HG03103 (cell line): ENCODE data around the gene MACO1.
"Not testable (repeated sequence)": the region's sequence is repeated elsewhere in the genome, so short reads cannot be mapped to it uniquely, and the experiment has no call there.

ENCODE experiments used
- ATAC-seq: cut with Tn5 transposase; IDR thresholded peaks from one replicate; pipeline ENCODE4 v1.9.1; 2021; ENCODE audit warnings: low read depth; ENCODE audit not compliant: unreplicated experiment

The MACO1 gene

GRCh38 chr1:25485536-25486411 is 55.1 kb downstream of the MACO1 start:
- no peak for ATAC-seq

GRCh38 chr1:25486602-25487001 is 55.9 kb downstream of the MACO1 start:
- no peak for ATAC-seq

- no peak for ATAC-seq
Measured at GRCh38 chr1:25487628-25488027, 56.9 kb downstream of the MACO1 start.

- no peak for ATAC-seq
Measured at GRCh38 chr1:25492323-25492722, 61.6 kb downstream of the MACO1 start.

GRCh38 chr1:25494952-25495351 is 64.3 kb downstream of the MACO1 start:
- ATAC-seq = no peak

GRCh38 chr1:25500694-25501093 is 70.0 kb downstream of the MACO1 start:
- no peak for ATAC-seq

- ATAC-seq = no peak
Measured at GRCh38 chr1:25501235-25502058, 70.8 kb downstream of the MACO1 start.

GRCh38 chr1:25502957-25503356 is 72.3 kb downstream of the MACO1 start:
- no peak for ATAC-seq

- no peak for ATAC-seq
Measured at GRCh38 chr1:25503551-25504426, 73.1 kb downstream of the MACO1 start.

- ATAC-seq = no peak
Measured at GRCh38 chr1:25504706-25505595, 74.3 kb downstream of the MACO1 start.

- ATAC-seq = no peak
Measured at GRCh38 chr1:25505656-25506385, 75.1 kb downstream of the MACO1 start.

GRCh38 chr1:25506566-25507463 is 76.1 kb downstream of the MACO1 start:
- ATAC-seq = not testable (repeated sequence)

- no peak for ATAC-seq
Measured at GRCh38 chr1:25513666-25514065, 83.0 kb downstream of the MACO1 start.

GRCh38 chr1:25515033-25515432 is 84.3 kb downstream of the MACO1 start:
- no peak for ATAC-seq

- no peak for ATAC-seq
Measured at GRCh38 chr1:25516686-25517085, 86.0 kb downstream of the MACO1 start.

GRCh38 chr1:25517476-25518394 is 87.0 kb downstream of the MACO1 start:
- no peak for ATAC-seq

- no peak for ATAC-seq
Measured at GRCh38 chr1:25519624-25520023, 88.9 kb downstream of the MACO1 start.
